ENCODE results near the gene RCL1.
"Not testable (repeated sequence)": the region's sequence is repeated elsewhere in the genome, so short reads cannot be mapped to it uniquely, and the experiment has no call there.

DNA sequence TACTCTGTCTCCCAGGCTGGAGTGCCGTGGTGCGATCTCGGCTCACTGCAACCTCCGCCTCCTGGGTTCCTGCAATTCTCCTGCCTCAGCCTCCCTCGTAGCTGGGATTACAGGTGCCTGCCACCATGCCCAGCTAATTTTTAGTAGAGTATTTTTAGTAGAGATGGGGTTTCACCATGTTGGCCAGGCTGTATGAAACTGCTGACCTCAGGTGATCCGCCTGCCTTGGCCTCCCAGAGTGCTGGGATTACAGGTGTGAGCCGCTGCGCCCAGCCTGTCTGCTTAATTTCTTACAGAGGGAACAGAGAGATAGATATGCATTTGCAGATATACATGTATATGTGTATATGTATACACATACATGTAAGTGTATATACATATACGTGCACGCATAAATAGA is 2.4 kb downstream of the RCL1 start:
- not testable (repeated sequence) for TF ChIP-seq EP300, CTCF (IDR thresholded peaks at IDR 0.05)
